SU-DHL-6 (cell line): ENCODE measurements around the gene TMEM208.
A peak's percentile ranks its signal among the peaks of the same experiment; 100 is the strongest.

ENCODE experiments used
- H2AFZ ChIP-seq: fragments of 200-600 bp; sonication (generic); 2 replicates; pipeline ENCODE4 v1.6.1; 2014; ENCODE audit warnings: low read depth, mild to moderate bottlenecking, moderate library complexity, mixed read lengths, antibody characterized with exemption, low read length; ENCODE audit not compliant: severe bottlenecking
- H3F3A ChIP-seq: fragments of 200-600 bp; shearing (Covaris generic); 2 replicates; pipeline ENCODE4 v1.6.0; 2016; ENCODE audit warnings: antibody characterized with exemption, mild to moderate bottlenecking; ENCODE audit not compliant: insufficient read depth
- H3K27ac ChIP-seq: fragments of 200-600 bp; sonication (generic); 2 replicates; pipeline ENCODE4 v1.5.1; 2016; ENCODE audit warnings: low read depth, mild to moderate bottlenecking, low read length, moderate library complexity, mixed read lengths
- H3K27me3 ChIP-seq: fragments of 200-600 bp; sonication (generic), shearing (Covaris generic); 2 replicates; pipeline ENCODE4 v1.6.0; 2014; ENCODE audit warnings: mild to moderate bottlenecking, low read length
- H3K36me3 ChIP-seq: fragments of 200-600 bp; sonication (generic); 2 replicates; pipeline ENCODE4 v1.6.1; 2014; ENCODE audit warnings: mild to moderate bottlenecking, low read length, mixed read lengths
- H3K4me2 ChIP-seq: fragments of 300-600, 200-600 bp; shearing (Covaris generic), sonication (generic); 2 replicates; pipeline ENCODE4 v1.6.0; 2014; ENCODE audit warnings: low read length, low read depth, mild to moderate bottlenecking; ENCODE audit not compliant: poor library complexity, severe bottlenecking
- H3K4me3 ChIP-seq: fragments of 200-600 bp; sonication (generic); 2 replicates; pipeline ENCODE4 v1.5.1; 2014; ENCODE audit warnings: antibody characterized with exemption, low read length, mild to moderate bottlenecking, mixed read lengths; ENCODE audit not compliant: insufficient read depth, poor library complexity, severe bottlenecking
- H3K79me2 ChIP-seq: fragments of 200-600 bp; sonication (generic); 2 replicates; pipeline ENCODE4 v1.6.1; 2014; ENCODE audit warnings: mild to moderate bottlenecking, low read length, moderate library complexity; ENCODE audit not compliant: insufficient read depth
- H3K9ac ChIP-seq: fragments of 200-600 bp; sonication (generic); 2 replicates; pipeline ENCODE4 v1.7.0; 2014; ENCODE audit warnings: mild to moderate bottlenecking, low read length
- H3K9me2 ChIP-seq: fragments of 200-600 bp; sonication (generic); replicated peaks from 2 replicates; pipeline ENCODE4 v1.6.1; 2014; ENCODE audit warnings: low read length; ENCODE audit not compliant: insufficient read depth
- H3K9me3 ChIP-seq: fragments of 200-600 bp; sonication (generic); 2 replicates; pipeline ENCODE4 v1.6.1; 2014; ENCODE audit warnings: low read length, mixed read lengths; ENCODE audit not compliant: insufficient read depth
- H4K20me1 ChIP-seq: fragments of 200-600 bp; sonication (generic); 2 replicates; pipeline ENCODE4 v1.6.1; 2014; ENCODE audit warnings: low read depth, mild to moderate bottlenecking, antibody characterized with exemption, low read length, moderate library complexity, mixed read lengths
- CTCF ChIP-seq: fragments of 200-600 bp; sonication (generic); IDR thresholded peaks from one replicate; pipeline ENCODE4 v1.5.1; 2017; ENCODE audit warnings: antibody characterized with exemption, mild to moderate bottlenecking, low read length, moderate library complexity; ENCODE audit not compliant: insufficient read depth, poor library complexity, severe bottlenecking
- EZH2phosphoT487 ChIP-seq: fragments of 200-600 bp; sonication (generic), shearing (Covaris generic); conservative IDR thresholded peaks from 2 replicates; pipeline ENCODE4 v1.6.1; 2018; ENCODE audit warnings: mild to moderate bottlenecking, antibody characterized with exemption, low read length, moderate library complexity, mixed read lengths

Gene TMEM208

DNA sequence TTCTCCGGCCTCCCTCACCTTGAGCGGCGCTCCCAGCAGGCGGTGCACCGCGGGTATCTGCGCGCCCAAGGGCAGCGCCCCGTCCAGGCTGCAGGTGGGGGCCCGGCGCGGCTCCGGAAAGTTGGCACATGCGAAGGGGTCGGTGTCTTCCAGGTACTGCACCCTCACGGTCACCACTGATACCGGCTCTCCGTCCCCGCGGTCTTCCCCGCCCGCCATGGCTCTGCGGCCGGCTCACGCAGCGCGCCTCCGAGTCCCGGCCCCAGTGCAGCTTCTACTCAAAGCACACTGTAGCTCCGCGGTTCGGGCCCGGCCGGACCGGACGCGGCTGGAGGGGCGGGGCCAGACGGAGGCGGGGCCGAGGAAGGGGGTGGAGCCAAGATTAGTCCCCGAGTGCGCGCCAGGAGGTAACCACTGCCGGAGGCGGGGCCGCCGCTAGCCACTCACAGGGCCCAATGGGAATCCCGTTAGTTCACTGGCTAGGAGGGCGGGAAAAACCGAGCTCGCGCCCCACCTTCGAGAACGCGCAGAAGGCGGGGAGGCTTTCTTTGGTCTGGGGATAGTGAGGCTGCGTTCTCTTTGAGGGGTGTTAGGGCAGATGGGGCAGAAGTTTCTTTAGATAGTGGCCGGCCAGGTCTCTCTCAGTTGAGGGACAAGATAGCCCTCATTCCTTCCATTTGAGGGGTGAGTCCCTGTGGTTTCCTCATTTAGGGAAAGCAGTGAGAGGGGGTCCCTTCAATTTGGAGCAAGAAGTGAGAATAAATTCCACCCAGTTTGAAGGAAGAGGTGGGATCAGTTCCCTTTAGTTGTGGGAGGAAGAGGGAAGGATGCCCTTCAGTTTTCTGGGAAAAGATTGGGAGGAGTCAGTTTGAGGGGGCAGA lies 20.5 kb downstream of the TMEM208 start, which contains the start of gene FHOD1:
TSS of gene FHOD1 (minus strand) at position 290 of the 881 bp plus-strand sequence. CDS start at position 219, 71 bp downstream.
- Histone ChIP-seq H2AFZ (peak within 1 kb of the TSS; percentile 79), H3K4me2 (peak within 1 kb of the TSS; percentile 77), H3K79me2 (no peaks in the 10 kb centered on the region), H3K9me2 (no peaks in the 10 kb centered on the region), H3K27me3 (no peaks in the 10 kb centered on the region), H3F3A (no peaks in the 10 kb centered on the region), H3K4me3 (peak within 1 kb of the TSS; percentile 60), H3K27ac (no peak within 1 kb of the TSS), H3K9ac (peak within 1 kb of the TSS; percentile 62), H3K9me3 (no peaks in the 10 kb centered on the region), H3K36me3 (no peaks in the 10 kb centered on the region), H4K20me1 (no peaks in the 10 kb centered on the region)
- no peak for TF ChIP-seq EZH2phosphoT487
- TF ChIP-seq CTCF = no peak

GRCh38 chr16:67248073-67248400 lies 21.1 kb downstream of the TMEM208 start:
- peak overlapping the region; percentile 77 for H3K4me2 ChIP-seq
- H3K9me2 ChIP-seq = no peaks in the 10 kb centered on the region
- TF ChIP-seq EZH2phosphoT487 = no peak
- TF ChIP-seq CTCF = no peak
- H3K36me3 ChIP-seq = no peaks in the 10 kb centered on the region
- H3K9me3 ChIP-seq = no peaks in the 10 kb centered on the region
- no peaks in the 10 kb centered on the region for H4K20me1 ChIP-seq
- H3K9ac ChIP-seq = peak overlapping the region; percentile 62
- no peaks in the 10 kb centered on the region for H3K27me3 ChIP-seq
- peak overlapping the region; percentile 65 for H2AFZ ChIP-seq
- H3F3A ChIP-seq = no peaks in the 10 kb centered on the region
- peak overlapping the region; percentile 50 for H3K4me3 ChIP-seq
- H3K79me2 ChIP-seq = no peaks in the 10 kb centered on the region
- H3K27ac ChIP-seq = no peak overlapping the region

GRCh38 chr16:67248401-67249177 lies 21.7 kb downstream of the TMEM208 start, which contains the start of gene SLC9A5:
Gene SLC9A5, plus strand, starts transcription at chr16:67248979. Its CDS starts 36 bp downstream, at chr16:67249015.
- Histone ChIP-seq H3K9me3 (no peaks in the 10 kb centered on the region), H3K4me2 (peak within 1 kb of the TSS; percentile 77), H3K27me3 (no peaks in the 10 kb centered on the region), H3K4me3 (peak within 1 kb of the TSS; percentile 50), H4K20me1 (no peaks in the 10 kb centered on the region), H3K9ac (peak within 1 kb of the TSS; percentile 62), H3F3A (no peaks in the 10 kb centered on the region), H3K79me2 (no peaks in the 10 kb centered on the region), H2AFZ (peak within 1 kb of the TSS; percentile 65), H3K36me3 (no peaks in the 10 kb centered on the region), H3K27ac (no peak within 1 kb of the TSS), H3K9me2 (no peaks in the 10 kb centered on the region)
- TF ChIP-seq CTCF (no peak), EZH2phosphoT487 (no peak)
